HEK293T (cell line): ENCODE measurements around the gene GZMB.

Experiments used
- ELF4 ChIP-seq: fragments of 450-650 bp; IDR thresholded peaks from 2 replicates; pipeline ENCODE4 v1.6.1; 2017; ENCODE audit warnings: antibody characterized with exemption
- FOXK2 ChIP-seq: fragments of 450-650 bp; IDR thresholded peaks from 2 replicates; pipeline ENCODE4 v1.6.1; 2016; ENCODE audit warnings: mild to moderate bottlenecking
- FOXM1 ChIP-seq: fragments of 450-650 bp; IDR thresholded peaks from 2 replicates; pipeline ENCODE4 v1.6.1; 2017; ENCODE audit warnings: mild to moderate bottlenecking, borderline replicate concordance
- HDGF ChIP-seq: fragments of 450-650 bp; IDR thresholded peaks from 2 replicates; pipeline ENCODE4 v1.6.1; 2017; ENCODE audit warnings: antibody characterized with exemption, borderline replicate concordance
- NFRKB ChIP-seq: fragments of 450-650 bp; IDR thresholded peaks from 2 replicates; pipeline ENCODE4 v1.6.1; 2016; ENCODE audit warnings: mild to moderate bottlenecking, moderate library complexity
- SP1 ChIP-seq: fragments of 450-650 bp; IDR thresholded peaks from 2 replicates; pipeline ENCODE4 v1.6.1; 2017
- SUZ12 ChIP-seq: fragments of 450-650 bp; IDR thresholded peaks from 2 replicates; pipeline ENCODE4 v1.6.1; 2016; ENCODE audit warnings: mild to moderate bottlenecking
- TARDBP ChIP-seq: fragments of 450-650 bp; IDR thresholded peaks from 2 replicates; pipeline ENCODE4 v1.6.1; 2016
- ZNF384 ChIP-seq: fragments of 450-650 bp; IDR thresholded peaks from 2 replicates; pipeline ENCODE4 v1.6.1; 2016

GRCh38 chr14:24629521-24629920 is 4.5 kb downstream of the GZMB start:
- TF ChIP-seq FOXM1 = no peak
- TF ChIP-seq ZNF384 = no peak
- no peak for TF ChIP-seq FOXK2
- TF ChIP-seq SUZ12 = no peak
- no peak for TF ChIP-seq NFRKB
- no peak for TF ChIP-seq TARDBP
- no peak for TF ChIP-seq HDGF
- TF ChIP-seq ELF4 = no peak
- no peak for TF ChIP-seq SP1
